CD4-positive, alpha-beta T cell treated with Interferon alpha-2 for 1 hour (primary cell): ENCODE measurements around the gene FARP1.

ENCODE experiments used
- DNase-seq, 2 donors: peaks; one replicate each; pipeline ENCODE4 v3.0.0-alpha.2; 2020 to 2022

Gene FARP1

GRCh38 chr13:98176777-98177608, 34.1 kb downstream of the FARP1 start, which contains the start of gene RNF113B:
TSS of gene RNF113B (minus strand) at chr13:98177269. CDS start at chr13:98177236, 33 bp downstream.
- no peak for DNase-seq

GRCh38 chr13:98180092-98180491, 37.2 kb downstream of the FARP1 start:
- DNase-seq, result no peak

GRCh38 chr13:98181111-98181815, 38.4 kb downstream of the FARP1 start:
- no peak for DNase-seq

- DNase-seq, result no peak
These were observed 39.3 kb downstream of the FARP1 start for GRCh38 chr13:98182153-98182552.

GRCh38 chr13:98182589-98182988, 39.7 kb downstream of the FARP1 start:
- no peak for DNase-seq

- no peak for DNase-seq
These were observed 41.9 kb downstream of the FARP1 start for GRCh38 chr13:98184792-98185191.

- no peak for DNase-seq
These were observed 44.5 kb downstream of the FARP1 start for GRCh38 chr13:98187155-98187964.

GRCh38 chr13:98187965-98188261, 45.0 kb downstream of the FARP1 start:
- DNase-seq, result no peak

GRCh38 chr13:98188544-98189166, 45.8 kb downstream of the FARP1 start:
- DNase-seq, result no peak

GRCh38 chr13:98189841-98190505, 47.1 kb downstream of the FARP1 start:
- DNase-seq, result no peak

- DNase-seq, result no peak
These were observed 48.1 kb downstream of the FARP1 start for GRCh38 chr13:98190889-98191444.

GRCh38 chr13:98192008-98192407, 49.1 kb downstream of the FARP1 start:
- no peak for DNase-seq

GRCh38 chr13:98195054-98195791, 52.3 kb downstream of the FARP1 start:
- DNase-seq, result no peak

- DNase-seq, result no peak
These were observed 55.8 kb downstream of the FARP1 start for GRCh38 chr13:98198683-98199082.

GRCh38 chr13:98199480-98199879, 56.6 kb downstream of the FARP1 start:
- no peak for DNase-seq

GRCh38 chr13:98200211-98200878, 57.5 kb downstream of the FARP1 start:
- DNase-seq, result no peak

- DNase-seq, result no peak
These were observed 58.3 kb downstream of the FARP1 start for GRCh38 chr13:98201189-98201588.

GRCh38 chr13:98201984-98202383, 59.1 kb downstream of the FARP1 start:
- no peak for DNase-seq

GRCh38 chr13:98203646-98204326, 60.9 kb downstream of the FARP1 start:
- DNase-seq, result no peak

GRCh38 chr13:98204546-98204945, 61.7 kb downstream of the FARP1 start:
- DNase-seq, result no peak
